ENCODE measurements around the gene DOK7.

Gene DOK7

DNA sequence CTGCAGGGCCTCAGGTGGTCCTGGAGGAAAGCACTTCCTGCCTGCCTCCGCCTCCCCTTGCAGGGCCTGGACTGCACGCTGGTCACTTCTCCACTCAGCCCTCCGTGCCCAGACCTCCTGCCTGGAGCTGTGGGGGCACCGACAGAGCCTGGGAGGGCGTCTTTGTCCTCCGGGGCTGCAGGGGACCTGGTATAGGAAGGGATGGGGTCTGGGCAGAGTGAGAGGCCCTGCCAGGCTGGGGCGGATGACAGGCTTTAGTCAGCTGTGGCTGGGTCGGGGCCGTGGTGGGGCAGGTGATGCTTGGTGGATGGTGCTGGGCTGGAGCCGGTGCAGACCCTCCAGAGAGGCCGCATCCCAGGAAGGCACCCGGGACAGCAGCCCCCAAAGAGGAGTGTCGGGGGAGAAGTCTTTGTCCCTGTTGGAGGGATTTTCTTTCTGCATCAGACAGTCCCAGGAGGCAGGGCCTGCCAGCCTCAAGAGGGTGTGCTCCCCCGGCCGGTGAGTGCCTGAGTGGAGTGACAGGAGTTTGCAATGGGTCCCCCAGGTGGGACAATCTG is 1.3 kb downstream of the DOK7 start:
- DNase-seq = no peak

DNA sequence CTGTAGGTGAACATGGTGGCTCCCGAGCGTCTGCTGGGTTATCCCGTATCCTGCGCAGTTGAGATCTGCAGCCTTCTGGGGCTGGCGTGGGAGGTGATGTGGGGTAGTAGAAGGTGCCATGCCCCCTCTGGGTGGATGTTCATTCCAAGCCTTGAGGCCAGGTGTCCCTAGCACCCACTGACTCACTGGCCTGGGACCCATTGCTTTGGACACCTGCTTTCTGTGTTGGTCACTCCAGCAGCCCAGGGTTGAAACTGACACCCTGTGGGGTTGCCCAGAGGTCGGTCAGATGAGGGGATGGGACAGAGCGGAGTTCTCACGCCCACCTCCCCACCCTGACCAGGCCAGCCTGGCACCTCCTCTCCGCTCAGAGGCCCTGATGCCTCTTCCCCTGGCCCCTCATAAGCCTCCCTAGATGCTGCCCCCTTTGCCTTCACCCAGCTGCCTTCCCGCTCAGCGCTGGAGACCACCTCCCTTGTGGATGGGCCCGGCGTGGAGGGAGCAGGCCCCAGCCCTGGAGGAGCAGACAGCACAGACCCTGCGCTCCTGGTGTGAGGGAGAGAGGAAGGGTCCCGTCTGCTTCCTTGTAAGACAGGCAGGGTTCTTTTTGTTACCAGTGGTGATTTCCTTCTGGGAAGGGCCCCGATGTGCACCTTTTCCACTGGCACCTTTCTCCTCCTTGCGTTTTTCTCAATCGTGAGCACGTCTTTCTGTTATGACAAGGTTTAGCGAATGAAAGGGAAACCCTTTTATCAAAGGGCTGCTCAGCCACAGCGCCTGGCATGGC is 2.0 kb downstream of the DOK7 start:
- DNase-seq = no peak

- no peak for DNase-seq
These were observed 2.9 kb downstream of the DOK7 start for GRCh38 chr4:3465698-3466671.

DNA sequence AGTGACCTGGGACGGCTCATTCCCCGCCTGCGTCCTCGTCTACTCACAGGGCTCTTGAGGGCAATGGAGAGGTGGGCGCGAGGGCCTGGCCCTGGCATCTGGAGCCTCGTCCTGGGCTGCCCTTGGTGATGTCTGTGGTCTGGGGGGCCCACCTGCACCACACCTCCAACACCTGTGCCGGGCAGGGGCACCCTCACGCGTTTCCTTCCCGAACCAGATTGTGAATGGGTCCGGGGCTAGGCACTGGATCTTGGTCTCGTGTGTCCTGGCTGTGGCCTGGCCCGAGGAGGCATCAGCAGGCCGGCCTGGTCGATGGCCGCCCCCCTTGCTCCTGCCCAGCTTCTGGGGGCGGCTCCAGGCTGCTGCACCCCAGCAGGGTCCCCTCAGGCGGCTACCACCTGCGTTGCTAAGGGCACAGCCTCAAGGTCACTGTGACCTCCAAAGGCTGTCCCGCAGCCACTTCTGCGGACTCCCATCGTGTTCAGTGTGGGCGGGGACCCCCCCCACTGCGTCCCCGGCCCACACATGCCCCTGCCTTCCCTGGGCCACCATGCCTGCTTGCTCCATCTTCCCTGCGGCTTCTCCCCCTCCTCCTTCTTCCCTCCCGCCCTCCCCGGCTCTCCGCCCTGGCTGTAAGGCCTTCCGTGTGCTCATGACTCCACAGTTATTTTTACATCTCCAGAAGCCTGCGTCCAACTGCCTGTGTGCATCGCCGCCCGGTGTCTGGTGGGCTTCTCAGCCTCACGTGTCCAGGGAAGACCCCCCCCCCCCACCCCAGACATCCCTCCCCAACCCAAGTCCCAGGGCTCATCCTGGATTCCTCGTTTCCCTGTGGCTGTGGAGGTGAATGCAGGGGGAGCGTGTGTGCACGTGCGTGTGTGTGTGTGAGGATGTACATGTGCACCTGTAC is 3.8 kb downstream of the DOK7 start:
- DNase-seq = no peak

GRCh38 chr4:3467601-3468031 is 4.5 kb downstream of the DOK7 start:
- DNase-seq = no peak

GRCh38 chr4:3468154-3468553 is 5.0 kb downstream of the DOK7 start:
- no peak for DNase-seq

- DNase-seq = no peak
These were observed 5.7 kb downstream of the DOK7 start for GRCh38 chr4:3468804-3469203.

DNA sequence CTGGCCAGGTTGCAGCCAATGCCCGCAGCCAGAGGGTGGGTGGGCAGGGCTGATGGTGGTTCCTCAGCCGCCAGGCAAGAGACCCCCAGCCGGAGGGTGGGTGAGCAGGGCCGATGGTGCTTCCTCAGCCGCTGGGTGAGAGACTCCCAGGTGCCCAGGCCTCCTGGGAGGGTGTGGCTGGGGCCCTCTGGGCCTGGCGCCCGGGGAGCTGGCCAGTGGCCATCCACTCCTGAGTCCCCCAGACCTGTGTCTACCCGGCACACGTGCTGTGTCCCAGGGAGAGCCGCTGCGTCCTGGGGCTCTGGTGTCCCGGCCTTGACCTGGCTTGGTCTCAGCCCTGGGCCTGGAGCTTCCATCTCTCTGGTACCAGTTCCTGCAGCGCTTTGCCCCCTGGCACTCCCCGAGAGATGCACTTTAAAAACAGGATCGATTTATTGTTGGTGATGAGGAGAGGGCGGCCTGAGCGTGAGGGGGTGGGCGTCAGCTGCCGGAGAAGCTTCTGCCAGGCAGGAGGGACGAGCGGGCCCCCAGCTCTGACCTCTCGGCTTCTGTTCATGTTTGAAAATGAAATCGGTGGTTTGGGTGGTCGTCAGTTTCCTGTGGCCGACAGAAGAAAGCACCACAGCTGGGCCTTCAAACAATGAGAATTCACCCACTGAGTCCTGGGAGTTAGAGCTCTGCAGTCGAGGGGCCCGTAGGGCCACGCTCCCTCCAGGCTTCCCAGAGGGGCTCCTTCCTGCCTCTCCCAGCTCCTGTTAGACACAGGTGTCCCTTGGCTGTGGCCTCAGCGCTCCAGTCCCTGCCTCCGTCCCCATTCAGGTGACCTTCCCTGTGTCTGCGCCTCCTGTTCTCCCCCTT is 6.5 kb downstream of the DOK7 start:
- no peak for DNase-seq

DNA sequence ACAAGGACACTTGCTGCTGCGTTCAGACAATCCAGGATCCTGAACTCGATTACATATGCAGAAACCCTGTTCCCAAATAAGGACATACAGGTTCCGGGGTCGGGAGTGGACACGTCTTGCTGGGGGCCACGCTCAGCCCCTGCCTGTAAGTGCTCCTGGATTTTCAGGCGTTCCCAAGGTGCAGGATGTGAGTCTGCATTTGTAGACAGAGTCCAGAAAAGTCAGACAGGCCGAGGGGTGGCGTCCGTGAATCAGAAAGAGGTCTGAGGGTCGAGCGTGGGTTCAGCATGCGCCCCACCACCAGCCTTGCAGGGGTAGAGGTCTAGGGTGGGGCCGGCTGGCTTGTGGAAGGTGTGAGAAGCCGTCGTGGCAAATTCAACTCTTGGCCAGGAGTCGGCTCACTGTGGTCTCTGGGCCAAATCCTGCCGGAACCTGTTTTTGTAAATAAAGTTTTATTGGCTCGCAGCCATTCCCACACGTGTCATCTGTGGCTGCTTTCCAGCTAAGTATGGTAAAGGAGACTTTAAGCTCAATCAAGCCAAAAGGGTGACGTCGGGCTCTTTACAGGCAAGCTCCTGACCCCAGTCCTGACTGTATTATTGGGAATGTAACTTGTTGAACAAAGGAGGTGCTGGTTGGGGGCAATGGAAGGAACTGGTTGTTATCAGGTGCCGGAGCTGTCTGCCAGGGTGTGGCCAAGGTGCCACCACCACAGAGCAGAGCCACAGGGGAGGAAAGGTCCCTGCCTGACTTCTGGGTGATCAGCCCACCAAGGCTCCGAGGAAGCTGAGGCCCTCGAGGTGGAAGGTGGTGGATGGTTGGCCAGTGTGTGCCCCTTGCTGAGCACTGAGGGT is 7.4 kb downstream of the DOK7 start:
- DNase-seq = no peak

GRCh38 chr4:3471098-3471760 is 8.1 kb downstream of the DOK7 start:
- DNase-seq = no peak

GRCh38 chr4:3471886-3472285 is 8.8 kb downstream of the DOK7 start:
- no peak for DNase-seq

DNA sequence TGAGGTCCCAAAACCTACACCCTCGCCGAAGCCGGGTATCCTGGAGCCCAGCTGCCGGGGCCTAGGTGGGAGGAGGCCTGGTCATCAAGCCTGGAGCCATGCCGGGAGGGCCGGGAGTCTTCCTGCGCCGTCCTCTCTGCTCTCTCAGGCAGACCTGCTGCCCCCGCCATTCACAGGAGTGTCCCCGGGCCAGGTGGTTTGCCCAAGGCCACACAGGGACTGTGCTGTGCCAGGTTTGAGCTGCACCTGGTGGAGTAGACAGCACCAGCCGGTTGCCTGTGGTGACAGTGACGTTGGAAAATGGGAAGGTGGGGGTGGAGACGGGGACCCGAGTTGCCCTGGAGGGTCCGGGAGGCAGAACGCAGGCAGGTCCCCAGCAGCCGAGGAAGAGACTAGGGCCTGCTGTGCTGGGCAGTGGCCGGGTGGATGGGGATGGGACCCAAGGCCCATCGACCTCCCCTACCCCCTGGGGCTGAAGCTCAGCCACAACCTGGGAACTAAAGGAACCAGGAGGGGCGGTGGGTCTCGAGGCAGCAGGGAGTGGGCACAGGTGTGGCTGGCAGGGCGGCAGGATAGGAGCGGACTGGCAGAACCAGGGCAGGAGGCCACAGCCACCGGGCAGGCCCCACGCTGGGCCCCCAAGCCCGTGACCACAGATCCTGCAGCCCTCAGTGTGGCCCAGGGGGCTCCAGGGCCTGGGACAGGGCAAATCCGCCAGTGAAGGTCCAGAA is 9.5 kb downstream of the DOK7 start:
- no peak for DNase-seq

GRCh38 chr4:3473181-3473950 is 10.3 kb downstream of the DOK7 start:
- no peak for DNase-seq

GRCh38 chr4:3473996-3474765 is 11.1 kb downstream of the DOK7 start:
- DNase-seq = no peak

DNA sequence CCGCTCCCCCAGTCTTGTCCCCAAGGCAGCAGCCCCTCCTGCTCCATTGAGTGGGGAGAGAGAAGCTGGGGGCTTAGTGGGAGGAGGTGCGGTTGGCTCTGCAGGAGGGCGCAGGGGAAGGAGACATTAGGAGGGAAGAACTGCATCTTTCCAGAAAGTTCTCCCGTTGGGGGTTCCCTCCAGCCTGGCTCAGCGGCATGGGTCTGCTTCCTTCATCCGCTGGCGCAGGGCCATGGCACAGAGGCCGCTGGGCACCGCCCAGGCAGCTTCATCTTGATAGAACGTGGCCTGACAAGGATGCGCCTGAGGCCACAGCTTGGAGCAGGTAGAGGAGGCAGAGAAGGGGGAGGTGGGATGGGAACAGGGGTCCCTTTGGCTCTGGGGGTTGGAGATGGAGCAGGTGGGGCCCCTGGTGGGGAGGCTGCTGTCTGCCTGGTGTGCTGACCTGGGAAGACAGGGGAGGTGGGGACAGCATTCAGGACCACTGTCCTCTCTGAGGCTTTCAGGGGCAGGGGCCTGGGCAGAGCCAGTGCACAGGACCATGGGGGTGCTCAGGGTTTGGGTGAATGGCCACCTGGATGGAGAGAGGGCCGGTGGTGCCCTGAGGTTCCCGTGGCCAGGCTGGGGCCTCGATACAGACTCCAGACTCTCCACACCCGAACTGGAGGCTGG is 12.1 kb downstream of the DOK7 start:
- DNase-seq = no peak

GRCh38 chr4:3475713-3476260 is 12.7 kb downstream of the DOK7 start:
- DNase-seq = no peak

- DNase-seq = no peak
These were observed 13.2 kb downstream of the DOK7 start for GRCh38 chr4:3476341-3476747.
